Measurements from ENCODE around the gene EMX2.
"Not testable (repeated sequence)": the region's sequence is repeated elsewhere in the genome, so short reads cannot be mapped to it uniquely, and the experiment has no call there.

Gene EMX2

GRCh38 chr10:117560942-117561341 is 18.4 kb downstream of the EMX2 start:
- DNase-seq (ENCODE audit: low read depth), result no peak

- no peak for DNase-seq (ENCODE audit: low read depth)
These were observed 19.7 kb downstream of the EMX2 start for GRCh38 chr10:117562220-117562619.

GRCh38 chr10:117562896-117563737 is 20.6 kb downstream of the EMX2 start:
- no peak for DNase-seq (ENCODE audit: low read depth)

- DNase-seq (ENCODE audit: low read depth), result no peak
These were observed 21.2 kb downstream of the EMX2 start for GRCh38 chr10:117563780-117564179.

- no peak for DNase-seq (ENCODE audit: low read depth)
These were observed 22.5 kb downstream of the EMX2 start for GRCh38 chr10:117565068-117565467.

- no peak for DNase-seq (ENCODE audit: low read depth)
These were observed 25.8 kb downstream of the EMX2 start for GRCh38 chr10:117568334-117568733.

- DNase-seq (ENCODE audit: low read depth), result no peak
These were observed 27.3 kb downstream of the EMX2 start for GRCh38 chr10:117569610-117570390.

GRCh38 chr10:117570880-117571279 is 28.3 kb downstream of the EMX2 start:
- no peak for DNase-seq (ENCODE audit: low read depth)

- no peak for DNase-seq (ENCODE audit: low read depth)
These were observed 32.1 kb downstream of the EMX2 start for GRCh38 chr10:117574498-117575146.

GRCh38 chr10:117578490-117578889 is 35.9 kb downstream of the EMX2 start:
- no peak for DNase-seq (ENCODE audit: low read depth)

- DNase-seq (ENCODE audit: low read depth), result no peak
These were observed 36.5 kb downstream of the EMX2 start for GRCh38 chr10:117578999-117579590.

GRCh38 chr10:117581961-117582360 is 39.4 kb downstream of the EMX2 start:
- DNase-seq (ENCODE audit: low read depth), result no peak

- DNase-seq (ENCODE audit: low read depth), result not testable (repeated sequence)
These were observed 42.3 kb downstream of the EMX2 start for GRCh38 chr10:117584831-117585230.

GRCh38 chr10:117587036-117587435 is 44.5 kb downstream of the EMX2 start:
- no peak for DNase-seq (ENCODE audit: low read depth)

- no peak for DNase-seq (ENCODE audit: low read depth)
These were observed 47.7 kb downstream of the EMX2 start for GRCh38 chr10:117590101-117590875.

GRCh38 chr10:117591043-117591442 is 48.5 kb downstream of the EMX2 start:
- DNase-seq (ENCODE audit: low read depth), result no peak

- no peak for DNase-seq (ENCODE audit: low read depth)
These were observed 52.2 kb downstream of the EMX2 start for GRCh38 chr10:117594722-117595121.

- no peak for DNase-seq (ENCODE audit: low read depth)
These were observed 54.2 kb downstream of the EMX2 start for GRCh38 chr10:117596706-117597105.

- no peak for DNase-seq (ENCODE audit: low read depth)
These were observed 54.7 kb downstream of the EMX2 start for GRCh38 chr10:117597216-117597615.
